ENCODE results near the gene FMO5.
"Not testable (repeated sequence)": the region's sequence is repeated elsewhere in the genome, so short reads cannot be mapped to it uniquely, and the experiment has no call there.

FMO5 gene

GRCh38 chr1:147225193-147225730 is at the start of gene FMO5:
FMO5 (minus strand) TSS chr1:147225339; CDS start chr1:147225029, 310 bp downstream.
- peak; percentile 47 for DNase-seq

- peak; percentile 48 for DNase-seq
Measured at GRCh38 chr1:147273409-147274336, 48.5 kb upstream of the FMO5 start.

- no peak for DNase-seq
Measured at GRCh38 chr1:147272042-147272441, 46.9 kb upstream of the FMO5 start.

- DNase-seq: no peak
Measured at GRCh38 chr1:147270721-147271120, 45.6 kb upstream of the FMO5 start.

GRCh38 chr1:147267711-147268110 is 42.6 kb upstream of the FMO5 start:
- no peak for DNase-seq

GRCh38 chr1:147266381-147266780 is 41.2 kb upstream of the FMO5 start:
- no peak for DNase-seq

GRCh38 chr1:147264158-147264768 is 39.1 kb upstream of the FMO5 start:
- no peak for DNase-seq

- no peak for DNase-seq
Measured at GRCh38 chr1:147260956-147261355, 35.8 kb upstream of the FMO5 start.

- DNase-seq: no peak
Measured at GRCh38 chr1:147252540-147252939, 27.4 kb upstream of the FMO5 start.

- no peak for DNase-seq
Measured at GRCh38 chr1:147247656-147248238, 22.6 kb upstream of the FMO5 start.

GRCh38 chr1:147246910-147247655 is 21.9 kb upstream of the FMO5 start:
- DNase-seq: no peak

GRCh38 chr1:147246044-147246690 is 21.0 kb upstream of the FMO5 start:
- no peak for DNase-seq

GRCh38 chr1:147245586-147246021 is 20.5 kb upstream of the FMO5 start:
- DNase-seq: no peak

- no peak for DNase-seq
Measured at GRCh38 chr1:147245129-147245528, 20.0 kb upstream of the FMO5 start.

- DNase-seq: no peak
Measured at GRCh38 chr1:147243841-147244240, 18.7 kb upstream of the FMO5 start.

- peak; percentile 1 for DNase-seq
Measured at GRCh38 chr1:147243228-147243685, 18.1 kb upstream of the FMO5 start.

- peak; percentile 87 for DNase-seq
Measured at GRCh38 chr1:147242449-147243227, 17.5 kb upstream of the FMO5 start, which contains the start of gene CHD1L. CHD1L (plus strand) TSS chr1:147242684; CDS start chr1:147242704, 20 bp downstream.

GRCh38 chr1:147241934-147242448 is 16.9 kb upstream of the FMO5 start:
- DNase-seq: no peak

GRCh38 chr1:147240131-147240721 is 15.1 kb upstream of the FMO5 start:
- not testable (repeated sequence) for DNase-seq

Measured in NCI-H1436 (cell line).